Stimulated activated naive CD4-positive, alpha-beta T cell treated with Interleukin-2 at 50 U/mL for 16 hours (primary cell): ENCODE results near the gene GOLGB1.
"Not testable (repeated sequence)": the region's sequence is repeated elsewhere in the genome, so short reads cannot be mapped to it uniquely, and the experiment has no call there.

ENCODE experiments used
- DNase-seq: peaks from one replicate; lab custom pipeline; 2025; lab: John Stamatoyannopoulos, UW

Gene GOLGB1, protein sequence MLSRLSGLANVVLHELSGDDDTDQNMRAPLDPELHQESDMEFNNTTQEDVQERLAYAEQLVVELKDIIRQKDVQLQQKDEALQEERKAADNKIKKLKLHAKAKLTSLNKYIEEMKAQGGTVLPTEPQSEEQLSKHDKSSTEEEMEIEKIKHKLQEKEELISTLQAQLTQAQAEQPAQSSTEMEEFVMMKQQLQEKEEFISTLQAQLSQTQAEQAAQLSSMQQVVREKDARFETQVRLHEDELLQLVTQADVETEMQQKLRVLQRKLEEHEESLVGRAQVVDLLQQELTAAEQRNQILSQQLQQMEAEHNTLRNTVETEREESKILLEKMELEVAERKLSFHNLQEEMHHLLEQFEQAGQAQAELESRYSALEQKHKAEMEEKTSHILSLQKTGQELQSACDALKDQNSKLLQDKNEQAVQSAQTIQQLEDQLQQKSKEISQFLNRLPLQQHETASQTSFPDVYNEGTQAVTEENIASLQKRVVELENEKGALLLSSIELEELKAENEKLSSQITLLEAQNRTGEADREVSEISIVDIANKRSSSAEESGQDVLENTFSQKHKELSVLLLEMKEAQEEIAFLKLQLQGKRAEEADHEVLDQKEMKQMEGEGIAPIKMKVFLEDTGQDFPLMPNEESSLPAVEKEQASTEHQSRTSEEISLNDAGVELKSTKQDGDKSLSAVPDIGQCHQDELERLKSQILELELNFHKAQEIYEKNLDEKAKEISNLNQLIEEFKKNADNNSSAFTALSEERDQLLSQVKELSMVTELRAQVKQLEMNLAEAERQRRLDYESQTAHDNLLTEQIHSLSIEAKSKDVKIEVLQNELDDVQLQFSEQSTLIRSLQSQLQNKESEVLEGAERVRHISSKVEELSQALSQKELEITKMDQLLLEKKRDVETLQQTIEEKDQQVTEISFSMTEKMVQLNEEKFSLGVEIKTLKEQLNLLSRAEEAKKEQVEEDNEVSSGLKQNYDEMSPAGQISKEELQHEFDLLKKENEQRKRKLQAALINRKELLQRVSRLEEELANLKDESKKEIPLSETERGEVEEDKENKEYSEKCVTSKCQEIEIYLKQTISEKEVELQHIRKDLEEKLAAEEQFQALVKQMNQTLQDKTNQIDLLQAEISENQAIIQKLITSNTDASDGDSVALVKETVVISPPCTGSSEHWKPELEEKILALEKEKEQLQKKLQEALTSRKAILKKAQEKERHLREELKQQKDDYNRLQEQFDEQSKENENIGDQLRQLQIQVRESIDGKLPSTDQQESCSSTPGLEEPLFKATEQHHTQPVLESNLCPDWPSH (N-terminal part only)

DNA sequence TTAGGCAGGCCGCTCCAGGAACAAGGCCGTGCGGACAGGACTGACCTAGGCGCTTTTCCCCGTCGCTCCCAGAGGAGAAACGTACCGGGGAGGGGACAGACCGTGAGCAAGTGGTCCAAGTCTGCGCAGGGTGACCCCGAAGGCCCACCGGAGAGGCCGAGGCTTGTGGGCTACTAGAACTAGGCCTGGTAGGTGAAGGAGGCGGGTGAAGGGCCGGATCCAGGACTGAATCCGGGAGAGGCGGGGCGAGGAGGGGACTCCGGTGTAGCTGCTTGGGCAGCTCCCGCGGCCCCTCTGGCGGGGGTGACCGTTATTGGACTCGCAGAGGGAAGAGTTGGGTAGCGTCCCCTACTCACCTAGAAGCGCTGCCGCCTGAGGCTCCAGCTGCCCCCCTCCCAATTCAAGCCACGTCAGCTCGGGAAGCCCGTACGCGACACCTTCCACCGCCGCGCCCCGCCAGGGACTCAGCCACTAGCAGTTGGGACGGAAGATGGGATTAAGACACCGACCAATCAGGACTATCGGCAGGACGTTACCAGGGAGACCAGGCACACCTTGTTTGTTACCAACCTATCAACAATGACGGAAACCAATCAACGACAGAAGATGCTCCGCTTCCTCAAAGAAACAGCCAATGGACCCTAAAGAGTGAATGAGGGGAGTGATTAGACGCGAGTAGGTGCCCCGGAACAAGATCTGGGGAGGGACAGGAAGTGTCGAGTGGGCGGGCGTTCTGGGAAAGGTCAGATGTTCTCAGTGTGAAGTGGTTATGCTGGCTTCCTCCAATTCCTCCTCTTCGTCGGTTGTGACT, at the start of gene GOLGB1:
TSS of gene GOLGB1 (minus strand) at position 466 of the 811 bp plus-strand sequence. CDS start 18,770 bp downstream, outside the sequence.
- DNase-seq: peak; percentile 96

DNA sequence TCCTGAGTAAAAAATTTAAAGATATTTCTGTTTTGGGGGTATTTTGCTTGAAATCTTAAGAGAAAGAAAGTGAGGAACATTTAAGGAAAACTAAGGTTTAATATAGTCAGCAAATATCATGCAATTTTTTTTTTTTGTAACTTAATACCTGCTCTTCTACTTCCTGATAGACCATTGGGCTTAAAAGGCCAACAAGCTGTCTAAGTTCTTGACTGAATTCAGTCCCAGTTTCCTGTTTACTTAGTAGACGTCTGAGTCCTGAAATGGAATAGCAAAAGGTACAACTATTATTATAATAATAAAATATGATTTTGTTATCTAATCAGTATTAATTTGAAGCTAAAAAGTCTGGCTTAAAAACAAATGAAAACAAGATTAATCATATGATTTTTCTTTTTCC, 47.4 kb upstream of the GOLGB1 start:
- DNase-seq: no peak

GRCh38 chr3:121794264-121794983, 44.9 kb upstream of the GOLGB1 start:
- no peak for DNase-seq

DNA sequence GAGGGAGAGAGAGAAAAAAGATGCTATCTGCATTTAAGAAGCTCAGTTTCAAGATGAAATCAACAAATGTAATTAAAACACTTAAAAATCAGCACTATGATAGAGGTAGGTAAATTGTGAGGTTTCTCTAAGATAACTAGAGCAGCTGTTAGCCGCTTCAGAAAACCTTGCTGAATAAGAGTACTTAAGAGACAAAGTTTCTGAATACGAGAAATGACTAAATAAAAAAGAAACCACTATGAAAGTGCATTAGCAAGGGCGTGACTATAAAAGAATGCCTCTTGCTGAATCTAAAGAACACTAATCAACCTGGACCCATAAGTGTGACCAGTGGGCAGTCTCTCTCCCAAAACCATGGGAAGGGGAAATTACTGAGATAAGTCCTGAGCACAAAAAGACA, 43.5 kb upstream of the GOLGB1 start:
- no peak for DNase-seq

DNA sequence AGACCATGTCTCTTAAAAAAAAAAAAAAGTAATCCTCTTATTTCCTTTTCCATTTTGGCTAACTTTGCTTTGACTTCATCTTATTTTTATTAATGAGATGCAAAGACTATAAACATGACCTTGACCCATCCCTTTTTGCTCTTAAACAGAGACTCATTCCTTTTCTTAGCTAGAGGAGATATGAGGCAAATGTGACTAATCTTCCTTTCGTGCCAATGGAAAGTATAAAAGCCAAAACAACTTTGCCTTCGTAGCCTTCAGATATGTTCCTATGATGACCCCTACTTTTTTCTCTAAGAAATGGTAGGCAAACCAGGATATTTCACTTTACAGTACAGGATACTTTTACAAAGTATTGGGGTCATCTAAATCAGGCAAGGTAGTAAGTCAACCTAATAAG, 36.9 kb upstream of the GOLGB1 start:
- no peak for DNase-seq

GRCh38 chr3:121782784-121783183, 33.2 kb upstream of the GOLGB1 start:
- DNase-seq: not testable (repeated sequence)

DNA sequence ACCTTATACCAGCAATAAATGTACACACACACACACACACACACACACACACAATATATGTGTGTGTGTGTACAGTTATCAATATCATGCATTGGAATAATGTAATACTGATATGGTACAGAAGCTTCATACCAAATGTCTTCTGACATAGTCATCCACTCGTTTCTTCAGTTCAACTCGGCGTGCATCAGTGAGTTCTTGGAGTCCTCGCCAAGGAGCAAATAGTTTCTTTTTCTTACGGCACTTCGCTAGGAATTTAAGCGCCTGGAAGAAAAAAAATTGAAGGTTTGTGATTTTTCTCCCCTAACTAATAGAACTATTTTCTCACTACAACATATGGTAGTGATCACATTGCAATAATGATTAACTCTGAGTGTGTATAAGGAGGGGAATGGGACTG, 32.1 kb upstream of the GOLGB1 start:
- no peak for DNase-seq

DNA sequence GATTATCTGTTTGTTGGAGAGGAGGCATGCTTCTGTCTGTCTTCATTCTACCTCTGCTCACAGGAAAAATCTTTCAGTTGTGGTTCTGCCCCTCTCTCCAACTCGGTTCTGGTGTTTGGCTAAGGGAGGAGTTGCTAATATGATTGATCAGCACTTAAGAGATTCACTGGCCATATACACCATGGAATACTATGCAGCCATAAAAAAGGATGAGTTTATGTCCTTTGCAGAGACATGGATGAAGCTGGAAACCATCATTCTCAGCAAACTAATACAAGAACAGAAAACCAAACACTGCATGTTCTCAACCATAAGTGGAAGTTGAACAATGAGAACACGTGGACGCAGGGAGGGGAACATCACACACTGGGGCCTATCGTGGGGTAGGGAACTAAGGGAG, 25.6 kb upstream of the GOLGB1 start:
- not testable (repeated sequence) for DNase-seq

GRCh38 chr3:121769246-121769645, 19.7 kb upstream of the GOLGB1 start:
- DNase-seq: no peak

DNA sequence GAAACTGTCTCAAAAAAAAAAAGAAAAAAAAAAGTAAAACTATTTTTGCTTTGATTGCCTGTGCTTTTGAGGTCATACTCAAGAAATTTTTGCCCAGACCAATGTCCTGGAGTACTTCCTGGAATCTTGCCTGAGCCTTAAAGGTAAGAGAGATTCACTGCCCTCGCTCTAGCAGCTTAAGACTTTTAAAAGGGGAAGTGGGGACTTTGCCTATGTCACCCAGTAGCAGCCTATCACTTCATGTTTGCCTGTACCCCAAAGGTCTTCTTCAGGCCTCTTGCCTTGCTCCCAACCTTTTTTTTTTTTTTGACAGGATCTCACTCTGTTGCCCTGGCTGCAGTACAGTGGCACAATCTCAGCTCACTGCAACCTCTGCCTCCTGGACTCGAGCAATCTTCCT, 18.9 kb upstream of the GOLGB1 start:
- DNase-seq: no peak

- DNase-seq: no peak
Observed at GRCh38 chr3:121759541-121760202, 10.1 kb upstream of the GOLGB1 start.

DNA sequence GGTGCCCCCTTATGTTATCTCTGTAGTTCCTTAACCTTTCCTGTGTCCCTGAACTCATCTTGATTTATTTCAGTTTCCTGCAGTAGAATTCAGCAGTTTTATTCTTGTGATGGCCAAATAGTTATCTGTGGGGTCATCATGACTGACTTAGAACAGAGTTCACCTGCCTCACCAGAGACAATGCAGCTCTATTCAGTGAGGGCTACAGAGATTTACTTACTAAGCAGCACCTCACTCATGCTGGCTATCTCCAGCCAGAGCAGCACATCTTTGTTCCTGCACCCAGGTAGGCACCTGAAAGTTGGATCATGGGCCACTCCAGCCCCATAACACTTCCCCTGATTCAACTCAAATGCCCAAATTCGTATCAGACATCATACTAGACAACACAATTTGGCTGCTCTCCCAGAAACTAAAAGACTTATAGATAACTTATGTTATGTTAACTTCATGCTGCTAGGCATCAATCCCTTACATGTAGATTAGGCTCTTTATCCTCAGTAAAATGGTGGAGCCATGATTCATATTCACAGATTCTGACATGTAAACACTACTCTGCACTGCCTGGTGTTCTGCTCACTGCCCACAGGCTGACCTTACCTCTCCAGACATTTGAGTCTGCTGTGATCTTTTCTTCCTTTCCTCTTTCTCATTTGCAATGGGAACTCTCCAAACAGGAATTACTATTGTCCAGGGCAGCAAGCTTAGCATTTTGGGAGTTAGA, 9.3 kb upstream of the GOLGB1 start:
- no peak for DNase-seq

DNA sequence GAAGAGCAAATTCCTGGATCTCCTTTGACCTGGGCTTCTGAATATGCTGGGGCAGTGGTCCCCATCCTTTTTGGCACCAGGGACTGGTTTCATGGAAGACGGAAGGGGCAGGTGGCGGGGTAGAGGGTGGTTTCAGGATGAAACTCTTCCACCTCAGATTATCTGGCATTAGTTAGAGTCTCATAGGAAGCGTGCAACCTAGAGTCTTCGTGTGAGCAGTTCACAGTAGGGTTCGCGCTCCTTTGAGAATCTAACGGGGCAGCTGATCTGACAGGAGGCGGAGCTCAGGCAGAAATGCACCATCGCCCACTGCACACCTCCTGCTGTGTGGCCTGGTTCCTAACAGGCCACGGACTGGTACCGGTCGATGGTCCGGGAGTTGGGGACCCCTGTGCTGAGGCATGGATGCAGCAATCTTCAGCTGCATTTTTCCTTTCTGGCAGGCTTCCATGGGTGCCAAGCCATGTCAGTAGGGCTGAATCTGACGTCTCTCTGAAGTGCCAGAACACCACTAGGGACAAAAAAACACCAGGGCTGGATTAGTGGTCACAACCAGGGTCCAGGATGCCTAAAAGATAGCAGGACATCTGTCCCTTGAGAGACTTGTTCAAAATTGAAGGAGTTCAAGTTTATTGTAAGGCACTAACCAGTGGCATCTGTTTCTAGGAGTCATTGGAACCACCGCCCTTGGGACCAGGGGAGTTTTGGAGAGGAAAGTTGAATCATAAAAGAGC, 8.4 kb upstream of the GOLGB1 start:
- DNase-seq: no peak

DNA sequence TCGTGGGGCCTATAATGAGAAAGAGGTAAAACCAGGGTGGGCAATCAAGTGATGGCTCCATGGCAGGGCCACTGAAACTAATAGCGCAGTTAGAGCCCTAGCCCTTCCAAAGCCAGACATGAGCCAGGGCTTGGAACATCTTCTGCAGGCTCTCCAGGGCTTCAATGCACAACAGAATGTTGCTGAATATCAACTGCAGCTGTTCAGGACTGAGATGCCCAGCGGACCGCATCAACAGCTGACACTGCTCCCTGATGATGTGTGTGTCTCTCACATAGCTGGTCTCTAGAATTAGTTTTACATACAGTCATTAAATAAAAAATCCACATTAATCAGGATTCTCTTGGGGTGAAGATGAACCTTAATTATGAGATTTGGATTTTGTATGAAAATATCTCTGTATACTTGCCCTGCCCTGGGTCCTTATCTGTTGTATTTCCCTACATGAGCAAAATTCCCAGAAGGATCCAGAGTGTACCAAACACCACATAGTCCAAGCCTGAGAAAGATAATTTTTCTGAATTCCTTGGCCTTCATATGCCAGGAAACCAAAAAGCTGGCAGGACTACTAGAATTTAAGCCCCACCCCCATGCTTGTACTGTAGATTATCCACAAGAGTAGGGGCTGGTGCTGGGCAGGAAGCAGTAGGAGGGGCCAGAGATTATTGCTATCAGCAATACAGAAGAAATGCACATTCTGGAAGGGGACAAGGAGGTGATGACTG, 7.7 kb upstream of the GOLGB1 start:
- no peak for DNase-seq

DNA sequence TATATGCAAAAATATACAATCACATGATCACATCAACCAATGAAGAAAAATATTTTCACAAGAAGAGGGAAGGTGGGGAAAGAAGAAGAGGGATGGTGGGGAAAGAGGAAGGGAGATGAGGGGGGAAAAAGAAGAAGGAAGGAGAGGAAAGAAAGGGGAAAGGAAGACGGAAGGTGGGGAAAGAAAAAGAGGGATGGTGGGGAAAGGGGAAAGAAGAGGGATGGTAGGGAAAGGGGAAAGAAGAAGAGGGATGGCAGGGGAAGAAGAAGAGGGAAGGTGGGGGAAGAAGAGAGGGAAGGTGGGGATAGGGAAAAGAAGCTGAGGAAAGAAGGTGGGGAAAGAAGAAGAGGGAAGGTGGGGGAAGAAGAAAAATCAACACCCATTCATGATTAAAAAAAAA, 3.2 kb upstream of the GOLGB1 start:
- no peak for DNase-seq

DNA sequence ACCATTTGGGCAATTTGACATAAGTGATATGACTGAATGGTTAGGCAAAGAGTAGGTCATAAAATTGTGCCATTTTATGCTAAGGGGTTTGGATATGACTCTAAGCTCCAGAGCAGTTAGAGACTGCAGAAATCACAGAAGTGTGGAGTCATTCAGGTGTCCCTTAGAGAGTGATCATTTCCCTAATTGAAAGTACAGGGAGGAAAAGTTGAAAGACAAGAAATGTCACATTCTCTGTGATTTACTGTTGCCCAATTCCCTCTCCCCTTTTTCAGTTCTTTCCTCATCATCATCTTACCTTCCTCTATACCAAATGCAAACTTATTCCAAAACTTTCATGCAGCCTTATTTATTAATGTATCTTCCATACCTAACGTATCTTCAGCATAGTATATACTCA, 2.7 kb upstream of the GOLGB1 start:
- DNase-seq: no peak

- DNase-seq: no peak
Observed at GRCh38 chr3:121750087-121750415, 510 bp upstream of the GOLGB1 start.

GRCh38 chr3:121748680-121749275, 763 bp downstream of the GOLGB1 start:
- DNase-seq: peak; percentile 40
